Keratinocyte (primary cell): ENCODE measurements around the gene PNKD. TPM values are rescaled to one million over a fixed set of nuclear protein-coding genes. Genes with fewer than 3 reads are reported as not detected.

Source experiments
- DNase-seq: peaks from one replicate; pipeline ENCODE4 v3.0.0-alpha.2; 2011; ENCODE audit warnings: low read depth, missing footprints, low spot score
- FAIRE-seq: peaks from 2 replicates; lab custom pipeline; 2011; peaks lifted over from hg19 to GRCh38; lab: Jason Lieb, UNC
- H2AFZ ChIP-seq: 2 replicates; pipeline ENCODE4 v1.6.0; 2012; ENCODE audit warnings: low read length, control low read depth, inconsistent platforms; ENCODE audit not compliant: control insufficient read depth
- H3K27ac ChIP-seq: 2 replicates; pipeline ENCODE4 v1.5.1; 2011; ENCODE audit warnings: low read length; ENCODE audit not compliant: control insufficient read depth, insufficient read depth
- H3K27me3 ChIP-seq: 3 replicates; pipeline ENCODE4 v1.6.0; 2011; ENCODE audit warnings: low read length; ENCODE audit not compliant: control insufficient read depth, insufficient read depth; ENCODE audit errors: extremely low read depth
- H3K36me3 ChIP-seq, 2 experiments: 2 replicates in 1 of 2; 3 replicates in 1 of 2; pipeline ENCODE4 v1.5.1; 2011; ENCODE audit warnings: low read length in 2 of 2, mild to moderate bottlenecking in 1 of 2; ENCODE audit not compliant: control insufficient read depth in 2 of 2, insufficient read depth in 2 of 2; ENCODE audit errors: extremely low read depth in 1 of 2
- H3K4me1 ChIP-seq: 3 replicates; pipeline ENCODE4 v1.5.1; 2011; ENCODE audit warnings: low read length; ENCODE audit not compliant: control insufficient read depth, insufficient read depth; ENCODE audit errors: extremely low read depth
- H3K4me2 ChIP-seq: 3 replicates; pipeline ENCODE4 v1.6.0; 2011; ENCODE audit warnings: low read depth, low read length; ENCODE audit not compliant: control insufficient read depth, insufficient read depth; ENCODE audit errors: extremely low read depth
- H3K4me3 ChIP-seq, 3 experiments: fragments of 200-600 bp in 1 of 3; sonication (generic) in 1 of 3; 2 replicates in 2 of 3; 3 replicates in 1 of 3; pipeline ENCODE4 v1.5.1; 2011 to 2016; ENCODE audit warnings: low read length in 3 of 3, mild to moderate bottlenecking in 3 of 3, control low read depth in 2 of 3, inconsistent platforms in 1 of 3, low read depth in 1 of 3, mixed read lengths in 1 of 3, mixed run types in 1 of 3, moderate library complexity in 1 of 3; ENCODE audit not compliant: control insufficient read depth in 2 of 3, insufficient read depth in 2 of 3; ENCODE audit errors: extremely low read depth in 1 of 3
- H3K79me2 ChIP-seq: 2 replicates; pipeline ENCODE4 v1.6.0; 2012; ENCODE audit warnings: low read length; ENCODE audit not compliant: control insufficient read depth, insufficient read depth
- H3K9ac ChIP-seq: 3 replicates; pipeline ENCODE4 v1.6.0; 2011; ENCODE audit warnings: low read length; ENCODE audit not compliant: control insufficient read depth, insufficient read depth; ENCODE audit errors: extremely low read depth
- H3K9me1 ChIP-seq: 3 replicates; pipeline ENCODE4 v1.6.0; 2011; ENCODE audit warnings: low read length; ENCODE audit not compliant: control insufficient read depth, insufficient read depth; ENCODE audit errors: extremely low read depth
- H3K9me3 ChIP-seq: 2 replicates; pipeline ENCODE4 v1.5.1; 2012; ENCODE audit warnings: low read depth, low read length; ENCODE audit not compliant: control insufficient read depth
- H4K20me1 ChIP-seq: 3 replicates; pipeline ENCODE4 v1.6.0; 2011; ENCODE audit warnings: low read length; ENCODE audit not compliant: control insufficient read depth, insufficient read depth; ENCODE audit errors: extremely low read depth
- CTCF ChIP-seq, 3 experiments: IDR thresholded peaks in 1 of 3; conservative IDR thresholded peaks in 1 of 3; optimal IDR thresholded peaks in 1 of 3; 2 replicates in 2 of 3; 3 replicates in 1 of 3; pipeline versions ENCODE3 to v1.5.1; 2011; ENCODE audit warnings: low read length in 3 of 3, mild to moderate bottlenecking in 3 of 3, moderate library complexity in 2 of 3, control low read depth in 1 of 3, inconsistent platforms in 1 of 3; ENCODE audit not compliant: insufficient read depth in 2 of 3; ENCODE audit errors: extremely low read depth in 1 of 3
- EZH2 ChIP-seq: IDR thresholded peaks from one replicate; pipeline ENCODE4 v1.6.1; 2012; ENCODE audit warnings: inconsistent platforms, mild to moderate bottlenecking, low read length, moderate library complexity
- dilution Hi-C: fragments of 300-500 bp; cut with MboI; formaldehyde crosslinking; loops from one replicate; pipeline ENCODE4 v1.7.0; 2020; ENCODE audit warnings: low sequenced_read_pairs; ENCODE audit not compliant: extremely low pct_ligation_motif_present
- polyA plus RNA-seq, 5 experiments: library from polyadenylated mRNA; depleted of rRNA in 3 of 5; stranded (reverse) in 3 of 5; stranded (forward) in 1 of 5; unstranded in 1 of 5; fragments of >200 nt; gene quantifications; 1 replicate in 1 of 5; 2 replicates in 3 of 5; 3 replicates in 1 of 5; pipeline versions ENCODE4 v1.2.1 to v1.2.3, GENCODE V29; 2011 to 2012; ENCODE audit warnings: missing spikeins in 2 of 5, low read depth in 1 of 5, low replicate concordance in 1 of 5

The PNKD gene
- polyA plus RNA-seq, 1 donor (not counting 4 experiments of a cell fraction or from before 2014, with no cell fraction given), result 22.8 TPM

GRCh38 chr2:218342837-218343236 is 72.5 kb downstream of the PNKD start:
- H4K20me1 ChIP-seq, result no peaks in the 10 kb centered on the region
- no peak for FAIRE-seq
- H2AFZ ChIP-seq, result no peak overlapping the region
- no peak overlapping the region for H3K4me3 ChIP-seq
- H3K9me1 ChIP-seq, result no peaks in the 10 kb centered on the region
- no peaks in the 10 kb centered on the region for H3K9me3 ChIP-seq
- no peak overlapping the region for H3K4me2 ChIP-seq
- DNase-seq, result no peak
- H3K9ac ChIP-seq, result no peak overlapping the region
- peaks cover 12% of the 10 kb centered on the region for H3K4me1 ChIP-seq
- TF ChIP-seq CTCF (optimal IDR thresholded peaks at IDR 0.05 in 1 of 3, IDR thresholded peaks at IDR 0.05 in 1 of 3, conservative IDR thresholded peaks at IDR 0.05 in 1 of 3; ENCODE audit: extremely low read depth in 1 of 3, insufficient read depth in 2 of 3, low read length in 3 of 3) (no peak), EZH2 (no peak)
- dilution Hi-C loops, result no loop called here
- no peak overlapping the region for H3K27ac ChIP-seq
- no peaks in the 10 kb centered on the region for H3K36me3 ChIP-seq
- H3K79me2 ChIP-seq, result no peaks in the 10 kb centered on the region
- H3K27me3 ChIP-seq, result no peaks in the 10 kb centered on the region

- Histone ChIP-seq H3K4me2 (no peak overlapping the region), H3K9ac (no peak overlapping the region), H3K79me2 (no peaks in the 10 kb centered on the region), H3K27me3 (no peaks in the 10 kb centered on the region), H3K9me1 (no peaks in the 10 kb centered on the region), H3K36me3 (no peaks in the 10 kb centered on the region), H2AFZ (no peak overlapping the region), H3K9me3 (no peaks in the 10 kb centered on the region), H3K27ac (no peak overlapping the region), H3K4me1 (peaks cover 12% of the 10 kb centered on the region), H3K4me3 (no peak overlapping the region), H4K20me1 (no peaks in the 10 kb centered on the region)
- peak; percentile 61 for FAIRE-seq
- TF ChIP-seq EZH2 (no peak), CTCF (optimal IDR thresholded peaks at IDR 0.05 in 1 of 3, IDR thresholded peaks at IDR 0.05 in 1 of 3, conservative IDR thresholded peaks at IDR 0.05 in 1 of 3; ENCODE audit: extremely low read depth in 1 of 3, insufficient read depth in 2 of 3, low read length in 3 of 3) (no peak)
- dilution Hi-C loops, result no loop called here
- no peak for DNase-seq
These were observed 73.3 kb downstream of the PNKD start for GRCh38 chr2:218343591-218343990.
